ENCODE data around the gene FOSB. TPM values are rescaled to one million over a fixed set of nuclear protein-coding genes. Genes with fewer than 3 reads are reported as not detected.

FOSB gene
- total RNA-seq, 4 donors from 2014 or later, result 2.2 to 25.2 (median 6.9) TPM

GRCh38 chr19:45445139-45445538 is 22.7 kb upstream of the FOSB start:
- Histone ChIP-seq H3K4me1 (peaks cover 30 to 83% (median 57%) of the 10 kb centered on the region in 4 donors), H3K9me3 (no peaks in the 10 kb centered on the region), H3K27me3 (no peaks in the 10 kb centered on the region), H3K4me3 (no peak overlapping the region), H3K27ac (replicated peaks in 1 of 4) (peak overlapping the region; percentile 92 to 97 (median 94)), H3K36me3 (no peaks in the 10 kb centered on the region)
- 92% methylated on average over 4 of the region's 4 CpGs for WGBS
- intact Hi-C loops (cut with DNase I), result no loop called here
- no peak for DNase-seq (ENCODE audit: extremely low spot score)
- no peak for TF ChIP-seq POLR2A (IDR thresholded peaks at IDR 0.05; ENCODE audit: low read depth)
- TF ChIP-seq EP300 (IDR thresholded peaks at IDR 0.05), result no peak
- TF ChIP-seq, protein P1, sequence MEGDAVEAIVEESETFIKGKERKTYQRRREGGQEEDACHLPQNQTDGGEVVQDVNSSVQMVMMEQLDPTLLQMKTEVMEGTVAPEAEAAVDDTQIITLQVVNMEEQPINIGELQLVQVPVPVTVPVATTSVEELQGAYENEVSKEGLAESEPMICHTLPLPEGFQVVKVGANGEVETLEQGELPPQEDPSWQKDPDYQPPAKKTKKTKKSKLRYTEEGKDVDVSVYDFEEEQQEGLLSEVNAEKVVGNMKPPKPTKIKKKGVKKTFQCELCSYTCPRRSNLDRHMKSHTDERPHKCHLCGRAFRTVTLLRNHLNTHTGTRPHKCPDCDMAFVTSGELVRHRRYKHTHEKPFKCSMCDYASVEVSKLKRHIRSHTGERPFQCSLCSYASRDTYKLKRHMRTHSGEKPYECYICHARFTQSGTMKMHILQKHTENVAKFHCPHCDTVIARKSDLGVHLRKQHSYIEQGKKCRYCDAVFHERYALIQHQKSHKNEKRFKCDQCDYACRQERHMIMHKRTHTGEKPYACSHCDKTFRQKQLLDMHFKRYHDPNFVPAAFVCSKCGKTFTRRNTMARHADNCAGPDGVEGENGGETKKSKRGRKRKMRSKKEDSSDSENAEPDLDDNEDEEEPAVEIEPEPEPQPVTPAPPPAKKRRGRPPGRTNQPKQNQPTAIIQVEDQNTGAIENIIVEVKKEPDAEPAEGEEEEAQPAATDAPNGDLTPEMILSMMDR (IDR thresholded peaks at IDR 0.05), result no peak
- no peak for TF ChIP-seq POLR2AphosphoS5 (IDR thresholded peaks at IDR 0.05)

DNA sequence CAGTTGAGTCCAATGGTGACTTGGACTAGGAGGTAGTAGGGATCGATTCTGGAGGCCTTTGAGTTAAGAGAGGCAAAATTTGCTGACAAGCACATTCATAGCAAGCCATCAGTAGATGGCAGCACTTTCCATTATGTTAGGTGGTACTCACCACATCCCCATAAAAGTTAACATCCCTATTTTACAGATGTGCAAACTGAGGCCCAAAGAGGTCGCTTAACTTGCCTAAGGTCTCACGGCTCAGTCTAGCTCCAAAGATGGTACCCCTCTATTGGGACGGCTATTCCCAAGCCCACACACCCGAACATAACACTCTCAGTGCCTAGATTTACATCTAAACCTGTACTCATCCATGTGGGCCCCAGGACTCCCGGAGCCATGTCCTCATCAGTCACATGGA is 21.5 kb upstream of the FOSB start:
- H3K36me3 ChIP-seq, result no peaks in the 10 kb centered on the region
- H3K4me3 ChIP-seq, result no peak overlapping the region
- H3K27ac ChIP-seq (replicated peaks in 1 of 4), result peak overlapping the region in 2 of 4 donors; percentile 18 to 35
- intact Hi-C loops (cut with DNase I), result no loop called here
- WGBS, result 81% methylated on average over 6 of the region's 6 CpGs
- TF ChIP-seq POLR2A (IDR thresholded peaks at IDR 0.05; ENCODE audit: low read depth), result no peak
- TF ChIP-seq, protein P1 (IDR thresholded peaks at IDR 0.05), result peak in 1 of 3 experiments; percentile 32
- peaks cover 29 to 81% (median 54%) of the 10 kb centered on the region in 4 donors for H3K4me1 ChIP-seq
- no peaks in the 10 kb centered on the region for H3K9me3 ChIP-seq
- H3K27me3 ChIP-seq, result no peaks in the 10 kb centered on the region
- DNase-seq (ENCODE audit: extremely low spot score), result no peak

GRCh38 chr19:45446944-45447343 is 20.9 kb upstream of the FOSB start:
- no peak for DNase-seq (ENCODE audit: extremely low spot score)
- Histone ChIP-seq H3K4me3 (no peak overlapping the region), H3K27ac (replicated peaks in 1 of 4) (peak overlapping the region in 2 of 4 donors; percentile 18 to 35), H3K36me3 (no peaks in the 10 kb centered on the region), H3K4me1 (peaks cover 33 to 87% (median 59%) of the 10 kb centered on the region in 4 donors), H3K27me3 (no peaks in the 10 kb centered on the region), H3K9me3 (no peaks in the 10 kb centered on the region)
- TF ChIP-seq, protein P1 (IDR thresholded peaks at IDR 0.05), result no peak
- no peak for TF ChIP-seq POLR2A (IDR thresholded peaks at IDR 0.05; ENCODE audit: low read depth)
- 74% methylated on average over 7 of the region's 7 CpGs for WGBS
- intact Hi-C loops (cut with DNase I), result no loop called here

DNA sequence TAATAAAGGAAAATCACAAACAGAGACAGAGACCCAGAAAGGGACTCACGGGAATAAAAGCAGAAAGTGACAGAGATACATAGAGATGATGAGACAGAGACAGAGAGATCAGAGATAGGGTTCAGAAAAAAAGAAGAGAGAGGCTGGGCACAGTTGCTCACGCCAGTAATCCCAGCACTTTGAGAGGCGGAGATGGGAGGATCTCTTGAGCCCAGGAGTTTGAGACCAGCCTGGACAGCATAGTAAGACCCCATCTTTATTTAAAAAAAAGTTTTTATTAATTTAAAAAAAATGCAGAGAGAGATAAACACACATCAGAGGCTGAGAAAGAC is 19.4 kb upstream of the FOSB start:
- no peaks in the 10 kb centered on the region for H3K36me3 ChIP-seq
- no peak for TF ChIP-seq EP300 (IDR thresholded peaks at IDR 0.05)
- no peak for DNase-seq (ENCODE audit: extremely low spot score)
- H3K27ac ChIP-seq (replicated peaks in 1 of 4), result peak overlapping the region in 2 of 4 donors; percentile 2 to 85
- no peaks in the 10 kb centered on the region for H3K9me3 ChIP-seq
- no peak overlapping the region for H3K4me3 ChIP-seq
- intact Hi-C loops (cut with DNase I), result no loop called here
- 92% methylated on average over 3 of the region's 3 CpGs for WGBS
- H3K4me1 ChIP-seq, result peaks cover 26 to 77% (median 49%) of the 10 kb centered on the region in 4 donors
- no peaks in the 10 kb centered on the region for H3K27me3 ChIP-seq

GRCh38 chr19:45448887-45449299 is 18.9 kb upstream of the FOSB start:
- TF ChIP-seq POLR2AphosphoS5 (IDR thresholded peaks at IDR 0.05), result no peak
- TF ChIP-seq, protein P1 (IDR thresholded peaks at IDR 0.05), result no peak
- no peak for TF ChIP-seq EP300 (IDR thresholded peaks at IDR 0.05)
- no peak for TF ChIP-seq POLR2A (IDR thresholded peaks at IDR 0.05; ENCODE audit: low read depth)
- Histone ChIP-seq H3K36me3 (no peaks in the 10 kb centered on the region), H3K9me3 (no peaks in the 10 kb centered on the region), H3K27me3 (no peaks in the 10 kb centered on the region), H3K27ac (replicated peaks in 1 of 4) (peak overlapping the region in 3 of 4 donors; percentile 2 to 91 (median 85)), H3K4me3 (no peak overlapping the region), H3K4me1 (peaks cover 26 to 75% (median 45%) of the 10 kb centered on the region in 4 donors)
- intact Hi-C loops (cut with DNase I), result no loop called here
- DNase-seq (ENCODE audit: extremely low spot score), result no peak
- WGBS, result 50% methylated on average over 7 of the region's 7 CpGs

All from esophagus muscularis mucosa (tissue), 4 donors.